ENCODE data around the gene ZNF225. TPM values are rescaled to one million over a fixed set of nuclear protein-coding genes. Genes with fewer than 3 reads are reported as not detected.

Gene ZNF225
- total and polyA plus RNA-seq, 4 donors: 0.88 to 4.5 (median 1.7) TPM

DNA sequence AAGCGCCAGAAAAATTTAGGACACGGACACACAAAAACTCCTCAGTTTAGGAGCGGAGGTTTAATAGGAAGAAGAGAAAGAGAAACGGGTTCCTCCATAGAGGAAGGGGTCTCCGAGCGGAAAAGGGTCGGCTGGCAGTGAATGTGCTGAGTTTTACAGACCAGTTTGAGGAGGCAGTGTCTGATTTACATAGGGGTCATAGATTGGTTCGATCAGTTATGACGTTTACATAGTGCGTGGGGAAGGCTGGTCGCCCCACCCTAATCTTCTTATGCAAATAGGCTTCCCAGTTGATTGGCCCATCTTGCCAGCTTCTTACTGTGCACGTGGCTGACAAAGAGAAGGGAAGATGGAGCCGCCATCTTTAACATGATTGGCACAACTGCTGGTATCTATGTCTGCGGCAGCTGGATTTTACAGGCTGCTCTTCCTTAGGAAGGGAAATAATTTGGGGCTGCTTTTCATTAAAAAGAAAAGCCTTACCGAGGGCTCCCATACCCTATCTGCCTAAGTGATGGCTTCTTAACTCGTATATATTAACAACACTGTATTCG, 1.2 kb upstream of the ZNF225 start:
- Histone ChIP-seq H3K27ac (ENCODE audit: low read depth in 1 of 2, low read length in 2 of 2) (no peak overlapping the region), H3K4me3 (ENCODE audit: low read depth in 1 of 3, low read length in 3 of 3) (peak overlapping the region; percentile 67 to 100 (median 100)), H3K9ac (ENCODE audit: low read depth in 1 of 2, low read length in 2 of 2) (no peak overlapping the region), H3K9me3 (ENCODE audit: control insufficient read depth in 4 of 4, low read length in 3 of 4) (peaks cover 17 to 45% (median 29%) of the 10 kb centered on the region in 4 donors), H3K4me1 (ENCODE audit: control insufficient read depth in 4 of 4, insufficient read depth in 4 of 4, low read length in 3 of 4) (peaks cover 2 to 18% (median 15%) of the 10 kb centered on the region in 4 donors), H3K27me3 (ENCODE audit: control insufficient read depth in 4 of 4, insufficient read depth in 4 of 4, low read length in 3 of 4) (no peaks in the 10 kb centered on the region), H3K36me3 (ENCODE audit: control insufficient read depth in 4 of 4, insufficient read depth in 3 of 4, low read depth in 1 of 4, low read length in 3 of 4) (peaks cover under 1 to 19% (median 15%) of the 10 kb centered on the region in 4 donors)
- TF ChIP-seq FOXA2 (IDR thresholded peaks at IDR 0.05) (no peak), JUND (IDR thresholded peaks at IDR 0.05) (no peak), TAF1 (conservative IDR thresholded peaks at IDR 0.05) (no peak), GABPA (IDR thresholded peaks at IDR 0.05 in 1 of 2, conservative IDR thresholded peaks at IDR 0.05 in 1 of 2) (no peak), YY1 (IDR thresholded peaks at IDR 0.05) (no peak), HNF4G (IDR thresholded peaks at IDR 0.05) (no peak), FOXA1 (IDR thresholded peaks at IDR 0.05) (no peak)
- TF ChIP-seq, protein P1, sequence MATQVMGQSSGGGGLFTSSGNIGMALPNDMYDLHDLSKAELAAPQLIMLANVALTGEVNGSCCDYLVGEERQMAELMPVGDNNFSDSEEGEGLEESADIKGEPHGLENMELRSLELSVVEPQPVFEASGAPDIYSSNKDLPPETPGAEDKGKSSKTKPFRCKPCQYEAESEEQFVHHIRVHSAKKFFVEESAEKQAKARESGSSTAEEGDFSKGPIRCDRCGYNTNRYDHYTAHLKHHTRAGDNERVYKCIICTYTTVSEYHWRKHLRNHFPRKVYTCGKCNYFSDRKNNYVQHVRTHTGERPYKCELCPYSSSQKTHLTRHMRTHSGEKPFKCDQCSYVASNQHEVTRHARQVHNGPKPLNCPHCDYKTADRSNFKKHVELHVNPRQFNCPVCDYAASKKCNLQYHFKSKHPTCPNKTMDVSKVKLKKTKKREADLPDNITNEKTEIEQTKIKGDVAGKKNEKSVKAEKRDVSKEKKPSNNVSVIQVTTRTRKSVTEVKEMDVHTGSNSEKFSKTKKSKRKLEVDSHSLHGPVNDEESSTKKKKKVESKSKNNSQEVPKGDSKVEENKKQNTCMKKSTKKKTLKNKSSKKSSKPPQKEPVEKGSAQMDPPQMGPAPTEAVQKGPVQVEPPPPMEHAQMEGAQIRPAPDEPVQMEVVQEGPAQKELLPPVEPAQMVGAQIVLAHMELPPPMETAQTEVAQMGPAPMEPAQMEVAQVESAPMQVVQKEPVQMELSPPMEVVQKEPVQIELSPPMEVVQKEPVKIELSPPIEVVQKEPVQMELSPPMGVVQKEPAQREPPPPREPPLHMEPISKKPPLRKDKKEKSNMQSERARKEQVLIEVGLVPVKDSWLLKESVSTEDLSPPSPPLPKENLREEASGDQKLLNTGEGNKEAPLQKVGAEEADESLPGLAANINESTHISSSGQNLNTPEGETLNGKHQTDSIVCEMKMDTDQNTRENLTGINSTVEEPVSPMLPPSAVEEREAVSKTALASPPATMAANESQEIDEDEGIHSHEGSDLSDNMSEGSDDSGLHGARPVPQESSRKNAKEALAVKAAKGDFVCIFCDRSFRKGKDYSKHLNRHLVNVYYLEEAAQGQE (IDR thresholded peaks at IDR 0.05): no peak
- TF ChIP-seq, protein P2, sequence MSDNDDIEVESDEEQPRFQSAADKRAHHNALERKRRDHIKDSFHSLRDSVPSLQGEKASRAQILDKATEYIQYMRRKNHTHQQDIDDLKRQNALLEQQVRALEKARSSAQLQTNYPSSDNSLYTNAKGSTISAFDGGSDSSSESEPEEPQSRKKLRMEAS (IDR thresholded peaks at IDR 0.05): no peak
- TF ChIP-seq, protein P3, sequence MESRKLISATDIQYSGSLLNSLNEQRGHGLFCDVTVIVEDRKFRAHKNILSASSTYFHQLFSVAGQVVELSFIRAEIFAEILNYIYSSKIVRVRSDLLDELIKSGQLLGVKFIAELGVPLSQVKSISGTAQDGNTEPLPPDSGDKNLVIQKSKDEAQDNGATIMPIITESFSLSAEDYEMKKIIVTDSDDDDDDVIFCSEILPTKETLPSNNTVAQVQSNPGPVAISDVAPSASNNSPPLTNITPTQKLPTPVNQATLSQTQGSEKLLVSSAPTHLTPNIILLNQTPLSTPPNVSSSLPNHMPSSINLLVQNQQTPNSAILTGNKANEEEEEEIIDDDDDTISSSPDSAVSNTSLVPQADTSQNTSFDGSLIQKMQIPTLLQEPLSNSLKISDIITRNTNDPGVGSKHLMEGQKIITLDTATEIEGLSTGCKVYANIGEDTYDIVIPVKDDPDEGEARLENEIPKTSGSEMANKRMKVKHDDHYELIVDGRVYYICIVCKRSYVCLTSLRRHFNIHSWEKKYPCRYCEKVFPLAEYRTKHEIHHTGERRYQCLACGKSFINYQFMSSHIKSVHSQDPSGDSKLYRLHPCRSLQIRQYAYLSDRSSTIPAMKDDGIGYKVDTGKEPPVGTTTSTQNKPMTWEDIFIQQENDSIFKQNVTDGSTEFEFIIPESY (IDR thresholded peaks at IDR 0.05): no peak
- TF ChIP-seq, protein P4, sequence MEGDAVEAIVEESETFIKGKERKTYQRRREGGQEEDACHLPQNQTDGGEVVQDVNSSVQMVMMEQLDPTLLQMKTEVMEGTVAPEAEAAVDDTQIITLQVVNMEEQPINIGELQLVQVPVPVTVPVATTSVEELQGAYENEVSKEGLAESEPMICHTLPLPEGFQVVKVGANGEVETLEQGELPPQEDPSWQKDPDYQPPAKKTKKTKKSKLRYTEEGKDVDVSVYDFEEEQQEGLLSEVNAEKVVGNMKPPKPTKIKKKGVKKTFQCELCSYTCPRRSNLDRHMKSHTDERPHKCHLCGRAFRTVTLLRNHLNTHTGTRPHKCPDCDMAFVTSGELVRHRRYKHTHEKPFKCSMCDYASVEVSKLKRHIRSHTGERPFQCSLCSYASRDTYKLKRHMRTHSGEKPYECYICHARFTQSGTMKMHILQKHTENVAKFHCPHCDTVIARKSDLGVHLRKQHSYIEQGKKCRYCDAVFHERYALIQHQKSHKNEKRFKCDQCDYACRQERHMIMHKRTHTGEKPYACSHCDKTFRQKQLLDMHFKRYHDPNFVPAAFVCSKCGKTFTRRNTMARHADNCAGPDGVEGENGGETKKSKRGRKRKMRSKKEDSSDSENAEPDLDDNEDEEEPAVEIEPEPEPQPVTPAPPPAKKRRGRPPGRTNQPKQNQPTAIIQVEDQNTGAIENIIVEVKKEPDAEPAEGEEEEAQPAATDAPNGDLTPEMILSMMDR (IDR thresholded peaks at IDR 0.05; ENCODE audit: low read depth, low read length, missing input control): no peak
- 17% methylated on average over 17 of the region's 17 CpGs for WGBS
- no peak for DNase-seq (ENCODE audit: low spot score)

DNA sequence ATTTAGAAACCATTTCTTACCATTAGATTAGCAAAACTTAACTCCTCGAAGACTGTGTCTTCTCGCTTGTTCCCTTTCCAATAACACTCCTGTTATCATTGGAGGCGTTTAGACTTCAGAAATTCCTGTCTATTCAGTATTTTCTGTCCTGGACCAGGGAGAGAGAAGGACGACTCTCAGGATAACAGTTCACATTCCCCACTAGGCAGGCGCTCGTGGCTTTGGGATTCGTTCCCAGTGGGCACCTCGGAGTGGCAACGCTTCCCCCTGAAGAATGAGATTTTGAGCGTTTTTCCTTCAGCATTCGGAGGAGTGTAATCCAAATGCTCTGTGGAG, 429 bp upstream of the ZNF225 start:
- Histone ChIP-seq H3K4me3 (ENCODE audit: low read depth in 1 of 3, low read length in 3 of 3) (peak overlapping the region; percentile 67 to 100 (median 100)), H3K27me3 (ENCODE audit: control insufficient read depth in 4 of 4, insufficient read depth in 4 of 4, low read length in 3 of 4) (no peaks in the 10 kb centered on the region), H3K27ac (ENCODE audit: low read depth in 1 of 2, low read length in 2 of 2) (peak overlapping the region; percentile 23 to 53), H3K9me3 (ENCODE audit: control insufficient read depth in 4 of 4, low read length in 3 of 4) (peaks cover 10 to 37% (median 22%) of the 10 kb centered on the region in 4 donors), H3K4me1 (ENCODE audit: control insufficient read depth in 4 of 4, insufficient read depth in 4 of 4, low read length in 3 of 4) (peaks cover 2 to 18% (median 15%) of the 10 kb centered on the region in 4 donors), H3K9ac (ENCODE audit: low read depth in 1 of 2, low read length in 2 of 2) (peak overlapping the region; percentile 75 to 84), H3K36me3 (ENCODE audit: control insufficient read depth in 4 of 4, insufficient read depth in 3 of 4, low read depth in 1 of 4, low read length in 3 of 4) (peaks cover 0 to 18% (median 11%) of the 10 kb centered on the region in 4 donors)
- no peak for DNase-seq (ENCODE audit: low spot score)
- TF ChIP-seq SP1 (IDR thresholded peaks at IDR 0.05): no peak
- TF ChIP-seq HNF4G (IDR thresholded peaks at IDR 0.05): no peak
- TF ChIP-seq, protein P5, sequence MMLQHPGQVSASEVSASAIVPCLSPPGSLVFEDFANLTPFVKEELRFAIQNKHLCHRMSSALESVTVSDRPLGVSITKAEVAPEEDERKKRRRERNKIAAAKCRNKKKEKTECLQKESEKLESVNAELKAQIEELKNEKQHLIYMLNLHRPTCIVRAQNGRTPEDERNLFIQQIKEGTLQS (IDR thresholded peaks at IDR 0.05): no peak
- TF ChIP-seq, protein P2 (IDR thresholded peaks at IDR 0.05): no peak
- TF ChIP-seq EGR1 (IDR thresholded peaks at IDR 0.05; ENCODE audit: low read depth in 2 of 2): no peak
- WGBS: under 1% methylated on average over 11 of the region's 11 CpGs

All from liver (tissue), 9 donors.